COR-L47 (cell line): Measurements from ENCODE around the gene DOK6.

Source experiments
- DNase-seq: peaks from one replicate; lab custom pipeline; 2025; lab: John Stamatoyannopoulos, UW

Gene DOK6

GRCh38 chr18:69752737-69753380 is 352.2 kb downstream of the DOK6 start:
- DNase-seq: no peak

- no peak for DNase-seq
Observed at GRCh38 chr18:69754108-69754507, 353.4 kb downstream of the DOK6 start.

GRCh38 chr18:69755041-69755440 is 354.4 kb downstream of the DOK6 start:
- DNase-seq: no peak

GRCh38 chr18:69755856-69756496 is 355.3 kb downstream of the DOK6 start:
- DNase-seq: no peak

GRCh38 chr18:69757733-69758132 is 357.0 kb downstream of the DOK6 start:
- peak; percentile 87 for DNase-seq

- no peak for DNase-seq
Observed at GRCh38 chr18:69758458-69758857, 357.8 kb downstream of the DOK6 start.

GRCh38 chr18:69759046-69759445 is 358.4 kb downstream of the DOK6 start:
- no peak for DNase-seq

GRCh38 chr18:69763002-69763401 is 362.3 kb downstream of the DOK6 start:
- DNase-seq: no peak

- no peak for DNase-seq
Observed at GRCh38 chr18:69763821-69764220, 363.1 kb downstream of the DOK6 start.

- no peak for DNase-seq
Observed at GRCh38 chr18:69770238-69770637, 369.6 kb downstream of the DOK6 start.

- DNase-seq: no peak
Observed at GRCh38 chr18:69774831-69775230, 374.1 kb downstream of the DOK6 start.

- DNase-seq: no peak
Observed at GRCh38 chr18:69777248-69777647, 376.6 kb downstream of the DOK6 start.

- no peak for DNase-seq
Observed at GRCh38 chr18:69778680-69779079, 378.0 kb downstream of the DOK6 start.

- DNase-seq: no peak
Observed at GRCh38 chr18:69780851-69781250, 380.2 kb downstream of the DOK6 start.

GRCh38 chr18:69784815-69785214 is 384.1 kb downstream of the DOK6 start:
- no peak for DNase-seq

- no peak for DNase-seq
Observed at GRCh38 chr18:69785466-69785865, 384.8 kb downstream of the DOK6 start.

- no peak for DNase-seq
Observed at GRCh38 chr18:69786427-69786826, 385.7 kb downstream of the DOK6 start.

GRCh38 chr18:69787825-69788547 is 387.3 kb downstream of the DOK6 start:
- DNase-seq: no peak

GRCh38 chr18:69789794-69790193 is 389.1 kb downstream of the DOK6 start:
- DNase-seq: no peak

- DNase-seq: no peak
Observed at GRCh38 chr18:69790649-69791048, 390.0 kb downstream of the DOK6 start.

GRCh38 chr18:69795791-69796190 is 395.1 kb downstream of the DOK6 start:
- DNase-seq: no peak

GRCh38 chr18:69804776-69805501 is 404.3 kb downstream of the DOK6 start:
- DNase-seq: no peak

- no peak for DNase-seq
Observed at GRCh38 chr18:69808399-69808798, 407.7 kb downstream of the DOK6 start.
